ENCODE results near the gene STK26.
"Not testable (repeated sequence)": the region's sequence is repeated elsewhere in the genome, so short reads cannot be mapped to it uniquely, and the experiment has no call there.

Gene STK26

GRCh38 chrX:131988236-131988635 is 34.9 kb upstream of the STK26 start:
- no peak overlapping the region for H3K4me3 ChIP-seq (replicated peaks; ENCODE audit: low read depth, low read length)
- DNase-seq (ENCODE audit: extremely low read depth, low read depth), result no peak
- TF ChIP-seq CTCF (IDR thresholded peaks at IDR 0.05; ENCODE audit: low read depth, low read length, missing control alignments), result no peak

GRCh38 chrX:132001127-132001526 is 22.0 kb upstream of the STK26 start:
- DNase-seq (ENCODE audit: extremely low read depth, low read depth), result no peak
- TF ChIP-seq CTCF (IDR thresholded peaks at IDR 0.05; ENCODE audit: low read depth, low read length, missing control alignments), result no peak
- H3K4me3 ChIP-seq (replicated peaks; ENCODE audit: low read depth, low read length), result no peak overlapping the region

- DNase-seq (ENCODE audit: extremely low read depth, low read depth), result no peak
- H3K4me3 ChIP-seq (replicated peaks; ENCODE audit: low read depth, low read length), result no peak overlapping the region
- no peak for TF ChIP-seq CTCF (IDR thresholded peaks at IDR 0.05; ENCODE audit: low read depth, low read length, missing control alignments)
Measured at GRCh38 chrX:132004728-132005127, 18.4 kb upstream of the STK26 start.

GRCh38 chrX:132009350-132009749 is 13.8 kb upstream of the STK26 start:
- TF ChIP-seq CTCF (IDR thresholded peaks at IDR 0.05; ENCODE audit: low read depth, low read length, missing control alignments), result no peak
- DNase-seq (ENCODE audit: extremely low read depth, low read depth), result no peak
- H3K4me3 ChIP-seq (replicated peaks; ENCODE audit: low read depth, low read length), result no peak overlapping the region

GRCh38 chrX:132010213-132010612 is 12.9 kb upstream of the STK26 start:
- H3K4me3 ChIP-seq (replicated peaks; ENCODE audit: low read depth, low read length); DNase-seq (ENCODE audit: extremely low read depth, low read depth): not testable (repeated sequence)

GRCh38 chrX:132015875-132016274 is 7.2 kb upstream of the STK26 start:
- H3K4me3 ChIP-seq (replicated peaks; ENCODE audit: low read depth, low read length), result no peak overlapping the region
- TF ChIP-seq CTCF (IDR thresholded peaks at IDR 0.05; ENCODE audit: low read depth, low read length, missing control alignments), result no peak
- DNase-seq (ENCODE audit: extremely low read depth, low read depth), result no peak

- no peak overlapping the region for H3K4me3 ChIP-seq (replicated peaks; ENCODE audit: low read depth, low read length)
- TF ChIP-seq CTCF (IDR thresholded peaks at IDR 0.05; ENCODE audit: low read depth, low read length, missing control alignments), result no peak
- no peak for DNase-seq (ENCODE audit: extremely low read depth, low read depth)
Measured at GRCh38 chrX:132016628-132017430, 6.3 kb upstream of the STK26 start.

All from HFF-Myc (cell line).